Activated CD4-positive, alpha-beta T cell treated with anti-CD3 and anti-CD28 coated beads for 48 hours (primary cell): ENCODE measurements around the gene LPCAT2.
A peak's percentile ranks its signal among the peaks of the same experiment; 100 is the strongest.

Source experiments
- DNase-seq: peaks from one replicate; pipeline ENCODE4 v3.0.0-alpha.2; 2020

Gene LPCAT2

GRCh38 chr16:55508941-55509931 is at the start of gene LPCAT2:
Gene LPCAT2 (plus strand): TSS chr16:55509072. CDS start chr16:55509182, 110 bp downstream.
- peak; percentile 74 for DNase-seq

- no peak for DNase-seq
These were observed 46.6 kb upstream of the LPCAT2 start for GRCh38 chr16:55462241-55462640.

- DNase-seq = no peak
These were observed 44.5 kb upstream of the LPCAT2 start for GRCh38 chr16:55464375-55464774.

- DNase-seq = peak; percentile 90
These were observed 43.6 kb upstream of the LPCAT2 start for GRCh38 chr16:55465077-55465896.

- DNase-seq = no peak
These were observed 42.7 kb upstream of the LPCAT2 start for GRCh38 chr16:55466209-55466608.

GRCh38 chr16:55467898-55468297 is 41.0 kb upstream of the LPCAT2 start:
- DNase-seq = no peak

- no peak for DNase-seq
These were observed 40.4 kb upstream of the LPCAT2 start for GRCh38 chr16:55468352-55468990.

GRCh38 chr16:55469821-55470532 is 38.9 kb upstream of the LPCAT2 start:
- no peak for DNase-seq

GRCh38 chr16:55470533-55471371 is 38.1 kb upstream of the LPCAT2 start:
- DNase-seq = no peak

- peak; percentile 49 for DNase-seq
These were observed 37.3 kb upstream of the LPCAT2 start for GRCh38 chr16:55471448-55472097.

GRCh38 chr16:55473587-55473986 is 35.3 kb upstream of the LPCAT2 start:
- DNase-seq = no peak

GRCh38 chr16:55474821-55475220 is 34.1 kb upstream of the LPCAT2 start:
- no peak for DNase-seq

- DNase-seq = no peak
These were observed 33.0 kb upstream of the LPCAT2 start for GRCh38 chr16:55475919-55476318.

GRCh38 chr16:55476625-55477533 is 32.0 kb upstream of the LPCAT2 start:
- DNase-seq = no peak

- no peak for DNase-seq
These were observed 31.1 kb upstream of the LPCAT2 start for GRCh38 chr16:55477736-55478135.

GRCh38 chr16:55478827-55479429 is 29.9 kb upstream of the LPCAT2 start, which contains the start of gene MMP2:
Gene MMP2 (plus strand): TSS chr16:55479198. CDS start chr16:55479480, 282 bp downstream.
- DNase-seq = no peak

- DNase-seq = no peak
These were observed 29.3 kb upstream of the LPCAT2 start for GRCh38 chr16:55479430-55480140.

- DNase-seq = no peak
These were observed 28.6 kb upstream of the LPCAT2 start for GRCh38 chr16:55480228-55480655.
